Neural cell (in vitro differentiated cells): ENCODE data around the gene PLEKHG7. TPM values are rescaled to one million over a fixed set of nuclear protein-coding genes. Genes with fewer than 3 reads are reported as not detected.

Source experiments
- H2AFZ ChIP-seq: fragments of 200-600, 300-800 bp; sonication (generic), shearing (Covaris generic); 2 replicates; pipeline ENCODE4 v1.6.0; 2014; ENCODE audit warnings: low read depth, mild to moderate bottlenecking, antibody characterized with exemption, low read length, moderate library complexity
- H3F3A ChIP-seq: fragments of 200-600 bp; shearing (Covaris generic); 2 replicates; pipeline ENCODE4 v1.6.1; 2016; ENCODE audit warnings: mild to moderate bottlenecking, moderate library complexity, mixed read lengths, antibody characterized with exemption, low read length; ENCODE audit not compliant: insufficient read depth, poor library complexity, severe bottlenecking
- H3K27ac ChIP-seq: fragments of 200-600, 300-800 bp; sonication (generic), shearing (Covaris generic); 2 replicates; pipeline ENCODE4 v1.5.1; 2014; ENCODE audit warnings: mild to moderate bottlenecking, low read length, moderate library complexity
- H3K27me3 ChIP-seq: fragments of 300-800, 200-600 bp; sonication (generic), shearing (Covaris generic); 2 replicates; pipeline ENCODE4 v1.6.0; 2014; ENCODE audit warnings: mild to moderate bottlenecking, low read depth, low read length, moderate library complexity; ENCODE audit not compliant: insufficient read depth
- H3K36me3 ChIP-seq: fragments of 300-800, 200-600 bp; sonication (generic), shearing (Covaris generic); 2 replicates; pipeline ENCODE4 v1.5.1; 2014; ENCODE audit warnings: mild to moderate bottlenecking, antibody characterized with exemption, low read length, moderate library complexity; ENCODE audit not compliant: insufficient read depth
- H3K4me2 ChIP-seq: fragments of 300-800, 200-600 bp; sonication (generic), shearing (Covaris generic); 2 replicates; pipeline ENCODE4 v1.6.0; 2014; ENCODE audit warnings: mild to moderate bottlenecking, low read length
- H3K4me3 ChIP-seq: fragments of 300-800, 200-600 bp; sonication (generic), shearing (Covaris generic); 2 replicates; pipeline ENCODE4 v1.5.1; 2014; ENCODE audit warnings: mild to moderate bottlenecking, low read length, moderate library complexity
- H3K79me2 ChIP-seq: fragments of 200-600 bp; shearing (Covaris generic); replicated peaks from 2 replicates; pipeline ENCODE4 v1.6.0; 2014; ENCODE audit warnings: mild to moderate bottlenecking, low read length, moderate library complexity; ENCODE audit not compliant: insufficient read depth
- H3K9ac ChIP-seq: fragments of 300-800, 200-600 bp; sonication (generic), shearing (Covaris generic); 2 replicates; pipeline ENCODE4 v1.6.1; 2016; ENCODE audit warnings: mild to moderate bottlenecking, low read length, mixed read lengths
- H3K9me2 ChIP-seq: fragments of 200-600 bp; shearing (Covaris generic); 2 replicates; pipeline ENCODE4 v1.6.1; 2016; ENCODE audit warnings: mild to moderate bottlenecking, low read length, mixed read lengths; ENCODE audit not compliant: insufficient read depth
- H3K9me3 ChIP-seq: fragments of 200-600, 300-800 bp; sonication (generic), shearing (Covaris generic); 2 replicates; pipeline ENCODE4 v1.6.1; 2016; ENCODE audit warnings: mild to moderate bottlenecking, mixed run types, low read length, moderate library complexity, mixed read lengths
- H4K20me1 ChIP-seq: fragments of 200-600 bp; shearing (Covaris generic); 2 replicates; pipeline ENCODE4 v1.6.1; 2016; ENCODE audit warnings: mild to moderate bottlenecking, mixed run types; ENCODE audit not compliant: insufficient read depth
- EP300 ChIP-seq: fragments of 450-650 bp; conservative IDR thresholded peaks from 2 replicates; pipeline ENCODE4 v1.6.1; 2014; ENCODE audit warnings: antibody characterized with exemption, mild to moderate bottlenecking, moderate library complexity; ENCODE audit not compliant: poor library complexity, severe bottlenecking
- EZH2 ChIP-seq: fragments of 200-600, 300-800 bp; shearing (Covaris generic), sonication (generic); IDR thresholded peaks from 2 replicates; pipeline ENCODE4 v1.6.1; 2014; ENCODE audit warnings: antibody characterized with exemption, low read length, borderline replicate concordance, mild to moderate bottlenecking; ENCODE audit not compliant: insufficient read depth, poor library complexity, severe bottlenecking
- MXI1 ChIP-seq: fragments of 450-650 bp; conservative IDR thresholded peaks from 2 replicates; pipeline ENCODE4 v1.6.1; 2014; ENCODE audit warnings: antibody characterized with exemption, mild to moderate bottlenecking; ENCODE audit not compliant: poor library complexity, severe bottlenecking
- POLR2AphosphoS5 ChIP-seq: IDR thresholded peaks from 2 replicates; pipeline ENCODE4 v1.6.1; 2012
- RAD21 ChIP-seq: fragments of 450-650 bp; conservative IDR thresholded peaks from 2 replicates; pipeline ENCODE4 v1.6.1; 2014; ENCODE audit warnings: antibody characterized with exemption, mild to moderate bottlenecking, moderate library complexity
- SMC3 ChIP-seq: fragments of 450-650 bp; conservative IDR thresholded peaks from 2 replicates; pipeline ENCODE4 v1.6.1; 2014; ENCODE audit warnings: antibody characterized with exemption, mild to moderate bottlenecking, moderate library complexity; ENCODE audit not compliant: poor library complexity
- TAF1 ChIP-seq: IDR thresholded peaks from 2 replicates; pipeline ENCODE4 v1.6.1; 2012; ENCODE audit warnings: low read depth
- polyA plus RNA-seq: library from polyadenylated mRNA; depleted of rRNA; stranded (reverse); fragments of >200 nt; gene quantifications from 2 replicates; pipeline ENCODE4 v1.2.3, GENCODE V29; 2014
- TF ChIP-seq, protein P1 (sequence below): fragments of 450-650 bp; IDR thresholded peaks from 2 replicates; pipeline ENCODE4 v1.5.1; 2014; ENCODE audit warnings: antibody characterized with exemption, mild to moderate bottlenecking, moderate library complexity; ENCODE audit not compliant: poor library complexity, severe bottlenecking
- TF ChIP-seq, protein P2 (sequence below): IDR thresholded peaks from 2 replicates; pipeline ENCODE4 v1.6.1; 2012; ENCODE audit warnings: borderline replicate concordance

Gene PLEKHG7
- polyA plus RNA-seq, 1 donor from 2014 or later: not detected

DNA sequence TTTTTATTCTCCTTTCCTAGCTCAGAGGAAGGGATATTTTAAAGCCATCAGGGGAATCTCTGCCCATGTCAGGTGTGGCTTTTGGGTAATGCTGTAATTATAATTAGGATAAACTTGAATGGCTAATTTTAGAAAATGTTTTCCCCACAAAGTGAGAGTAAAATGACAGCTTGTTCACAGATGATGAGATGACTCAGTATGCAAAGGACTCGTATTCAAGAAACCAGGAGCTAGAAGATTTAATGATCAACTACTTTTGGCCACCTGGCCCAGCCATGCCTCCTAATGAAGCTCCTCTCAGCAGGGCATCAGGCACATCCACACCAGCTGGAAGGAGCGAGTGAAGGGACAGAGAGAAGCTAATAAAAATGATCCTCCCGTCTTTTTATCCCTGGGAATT, 29.0 kb upstream of the PLEKHG7 start:
- H3K36me3 ChIP-seq: no peaks in the 10 kb centered on the region
- no peak overlapping the region for H3K27ac ChIP-seq
- H2AFZ ChIP-seq: no peak overlapping the region
- no peak overlapping the region for H3K4me2 ChIP-seq
- H4K20me1 ChIP-seq: no peaks in the 10 kb centered on the region
- H3K79me2 ChIP-seq: no peaks in the 10 kb centered on the region
- H3K9ac ChIP-seq: no peak overlapping the region
- no peaks in the 10 kb centered on the region for H3K27me3 ChIP-seq
- no peak for TF ChIP-seq EP300
- no peak for TF ChIP-seq POLR2AphosphoS5
- TF ChIP-seq MXI1: no peak
- no peak for TF ChIP-seq TAF1
- TF ChIP-seq EZH2: no peak
- TF ChIP-seq SMC3: no peak
- TF ChIP-seq RAD21: no peak
- TF ChIP-seq, protein P1, sequence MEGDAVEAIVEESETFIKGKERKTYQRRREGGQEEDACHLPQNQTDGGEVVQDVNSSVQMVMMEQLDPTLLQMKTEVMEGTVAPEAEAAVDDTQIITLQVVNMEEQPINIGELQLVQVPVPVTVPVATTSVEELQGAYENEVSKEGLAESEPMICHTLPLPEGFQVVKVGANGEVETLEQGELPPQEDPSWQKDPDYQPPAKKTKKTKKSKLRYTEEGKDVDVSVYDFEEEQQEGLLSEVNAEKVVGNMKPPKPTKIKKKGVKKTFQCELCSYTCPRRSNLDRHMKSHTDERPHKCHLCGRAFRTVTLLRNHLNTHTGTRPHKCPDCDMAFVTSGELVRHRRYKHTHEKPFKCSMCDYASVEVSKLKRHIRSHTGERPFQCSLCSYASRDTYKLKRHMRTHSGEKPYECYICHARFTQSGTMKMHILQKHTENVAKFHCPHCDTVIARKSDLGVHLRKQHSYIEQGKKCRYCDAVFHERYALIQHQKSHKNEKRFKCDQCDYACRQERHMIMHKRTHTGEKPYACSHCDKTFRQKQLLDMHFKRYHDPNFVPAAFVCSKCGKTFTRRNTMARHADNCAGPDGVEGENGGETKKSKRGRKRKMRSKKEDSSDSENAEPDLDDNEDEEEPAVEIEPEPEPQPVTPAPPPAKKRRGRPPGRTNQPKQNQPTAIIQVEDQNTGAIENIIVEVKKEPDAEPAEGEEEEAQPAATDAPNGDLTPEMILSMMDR: no peak
- TF ChIP-seq, protein P2, sequence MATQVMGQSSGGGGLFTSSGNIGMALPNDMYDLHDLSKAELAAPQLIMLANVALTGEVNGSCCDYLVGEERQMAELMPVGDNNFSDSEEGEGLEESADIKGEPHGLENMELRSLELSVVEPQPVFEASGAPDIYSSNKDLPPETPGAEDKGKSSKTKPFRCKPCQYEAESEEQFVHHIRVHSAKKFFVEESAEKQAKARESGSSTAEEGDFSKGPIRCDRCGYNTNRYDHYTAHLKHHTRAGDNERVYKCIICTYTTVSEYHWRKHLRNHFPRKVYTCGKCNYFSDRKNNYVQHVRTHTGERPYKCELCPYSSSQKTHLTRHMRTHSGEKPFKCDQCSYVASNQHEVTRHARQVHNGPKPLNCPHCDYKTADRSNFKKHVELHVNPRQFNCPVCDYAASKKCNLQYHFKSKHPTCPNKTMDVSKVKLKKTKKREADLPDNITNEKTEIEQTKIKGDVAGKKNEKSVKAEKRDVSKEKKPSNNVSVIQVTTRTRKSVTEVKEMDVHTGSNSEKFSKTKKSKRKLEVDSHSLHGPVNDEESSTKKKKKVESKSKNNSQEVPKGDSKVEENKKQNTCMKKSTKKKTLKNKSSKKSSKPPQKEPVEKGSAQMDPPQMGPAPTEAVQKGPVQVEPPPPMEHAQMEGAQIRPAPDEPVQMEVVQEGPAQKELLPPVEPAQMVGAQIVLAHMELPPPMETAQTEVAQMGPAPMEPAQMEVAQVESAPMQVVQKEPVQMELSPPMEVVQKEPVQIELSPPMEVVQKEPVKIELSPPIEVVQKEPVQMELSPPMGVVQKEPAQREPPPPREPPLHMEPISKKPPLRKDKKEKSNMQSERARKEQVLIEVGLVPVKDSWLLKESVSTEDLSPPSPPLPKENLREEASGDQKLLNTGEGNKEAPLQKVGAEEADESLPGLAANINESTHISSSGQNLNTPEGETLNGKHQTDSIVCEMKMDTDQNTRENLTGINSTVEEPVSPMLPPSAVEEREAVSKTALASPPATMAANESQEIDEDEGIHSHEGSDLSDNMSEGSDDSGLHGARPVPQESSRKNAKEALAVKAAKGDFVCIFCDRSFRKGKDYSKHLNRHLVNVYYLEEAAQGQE: no peak
- no peaks in the 10 kb centered on the region for H3K9me2 ChIP-seq
- no peaks in the 10 kb centered on the region for H3K9me3 ChIP-seq
- H3K4me3 ChIP-seq: no peak overlapping the region
- no peaks in the 10 kb centered on the region for H3F3A ChIP-seq

DNA sequence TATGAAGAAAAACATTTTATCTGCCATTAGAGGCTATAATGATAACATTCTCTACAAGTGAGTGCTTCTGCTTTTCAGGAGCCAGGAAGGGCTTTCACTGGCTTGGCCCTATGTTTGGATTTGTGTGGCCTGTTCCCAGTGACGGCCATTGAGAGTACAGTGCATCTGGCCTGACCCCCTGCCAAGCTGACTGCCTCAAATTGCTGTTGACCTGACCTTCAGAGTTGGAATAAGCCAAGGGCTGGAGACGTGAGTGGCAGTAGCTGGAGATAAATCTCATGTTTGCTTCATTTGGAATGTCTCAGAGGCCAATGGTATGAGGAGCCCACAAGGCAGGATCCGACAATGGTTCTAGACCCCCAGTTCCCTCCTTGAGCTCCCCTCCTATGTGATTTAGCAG, 28.3 kb upstream of the PLEKHG7 start:
- H3K4me3 ChIP-seq: no peak overlapping the region
- H3F3A ChIP-seq: no peaks in the 10 kb centered on the region
- H3K9ac ChIP-seq: no peak overlapping the region
- H3K4me2 ChIP-seq: no peak overlapping the region
- H3K79me2 ChIP-seq: no peaks in the 10 kb centered on the region
- no peaks in the 10 kb centered on the region for H4K20me1 ChIP-seq
- H2AFZ ChIP-seq: no peak overlapping the region
- H3K27me3 ChIP-seq: no peaks in the 10 kb centered on the region
- H3K9me3 ChIP-seq: no peaks in the 10 kb centered on the region
- TF ChIP-seq MXI1 (no peak), RAD21 (no peak), EZH2 (no peak), SMC3 (no peak), TAF1 (no peak), POLR2AphosphoS5 (no peak)
- no peaks in the 10 kb centered on the region for H3K36me3 ChIP-seq
- H3K27ac ChIP-seq: no peak overlapping the region
- H3K9me2 ChIP-seq: no peaks in the 10 kb centered on the region
